K562 (cell line): ENCODE results near the gene SPEM3. TPM values are rescaled to one million over a fixed set of nuclear protein-coding genes. Genes with fewer than 3 reads are reported as not detected.
A peak's percentile ranks its signal among the peaks of the same experiment; 100 is the strongest.

Experiments used
- DPF2 ChIP-seq: fragments of 450-650 bp; IDR thresholded peaks from 2 replicates; pipeline ENCODE4 v1.6.1; 2016
- REST ChIP-seq, 2 experiments: fragments of 450-650 bp; formaldehyde crosslinking in 1 of 2; IDR thresholded peaks; 2 replicates each; pipeline versions ENCODE4 v1.4.0 to v1.6.1; 2014 to 2020; ENCODE audit warnings: mild to moderate bottlenecking in 2 of 2, borderline replicate concordance in 1 of 2, low read depth in 1 of 2
- ZNF551 ChIP-seq: fragments of 250-450 bp; sonication (Bioruptor Pico); IDR thresholded peaks from 2 replicates; pipeline ENCODE4 v1.5.0; 2021; ENCODE audit warnings: mild to moderate bottlenecking, moderate library complexity
- polyA plus RNA-seq, 8 experiments: library from polyadenylated mRNA; depleted of rRNA in 4 of 8; stranded (reverse) in 5 of 8; unstranded in 3 of 8; fragments of >200 nt; fragmentation: Nextera tagmentation in 2 of 8; fragmentation: Illumina TruSeq in 1 of 8; extraction: Ambion mirVana in 2 of 8; extraction: Trizol in 1 of 8; gene quantifications; 2 replicates each; pipeline versions ENCODE4 v1.2.1 to v1.2.3, GENCODE V29; 2011 to 2014; ENCODE audit warnings: inconsistent platforms in 1 of 8, missing spikeins in 1 of 8
- total RNA-seq, 7 experiments: library from RNA; depleted of rRNA in 6 of 7; stranded (reverse); fragments of >200 nt in 6 of 7; fragmentation: Illumina TruSeq in 2 of 7; extraction: Trizol in 2 of 7; gene quantifications; 2 replicates each; pipeline versions ENCODE4 v1.2.1 to v1.2.3, GENCODE V29; 2011 to 2021; ENCODE audit warnings: low replicate concordance in 1 of 7
- TF ChIP-seq, protein P1 (sequence below): sonication (generic); formaldehyde crosslinking; IDR thresholded peaks from 2 replicates; pipeline ENCODE4 v1.8.0; 2022; ENCODE audit warnings: mild to moderate bottlenecking, missing genetic modification reagents

Gene SPEM3
- total and polyA plus RNA-seq, 9 of the 15 experiments (the other 6 are each of a cell fraction or from before 2014, with no cell fraction given): not detected

GRCh38 chr17:7393613-7394451 is 34.8 kb upstream of the SPEM3 start (continued):
- TF ChIP-seq, protein P1, sequence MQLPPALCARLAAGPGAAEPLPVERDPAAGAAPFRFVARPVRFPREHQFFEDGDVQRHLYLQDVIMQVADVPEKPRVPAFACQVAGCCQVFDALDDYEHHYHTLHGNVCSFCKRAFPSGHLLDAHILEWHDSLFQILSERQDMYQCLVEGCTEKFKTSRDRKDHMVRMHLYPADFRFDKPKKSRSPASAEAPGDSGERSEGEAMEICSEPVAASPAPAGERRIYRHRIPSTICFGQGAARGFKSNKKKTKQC (CRISPR knock-in tag): peak; percentile 6; the same call in 1 of the 2 replicates
- TF ChIP-seq ZNF551 (CRISPR knock-in tag) (no peak), REST (IDR thresholded peaks at IDR 0.05; ENCODE audit: borderline replicate concordance) (no peak), REST (CRISPR knock-in tag; IDR thresholded peaks at IDR 0.05; ENCODE audit: low read depth) (no peak), DPF2 (no peak)
